ENCODE results near the gene MPST.

MPST gene

DNA sequence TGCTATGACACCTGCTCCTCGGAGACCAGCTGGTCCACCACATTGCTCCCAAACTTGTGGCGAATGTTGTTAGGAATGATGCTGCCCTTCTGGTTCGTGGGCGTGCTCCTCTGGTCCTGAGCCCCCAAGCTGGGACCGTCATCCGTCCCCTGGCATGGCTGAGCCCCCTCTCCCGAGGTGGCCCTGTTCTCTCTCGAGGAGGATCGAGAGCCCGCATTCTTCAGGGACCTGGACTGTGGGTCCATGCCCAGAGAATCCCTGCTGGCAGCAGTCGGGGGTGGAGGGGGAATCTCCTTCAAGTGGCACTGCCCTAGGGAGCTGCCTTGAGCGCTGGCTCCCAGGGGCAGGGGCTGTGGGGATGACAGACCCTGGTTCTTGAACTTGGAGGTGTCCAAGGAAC, 17.7 kb upstream of the MPST start:
- DNase-seq = no peak

- DNase-seq = no peak
These were observed 16.9 kb upstream of the MPST start for GRCh38 chr22:37002633-37003032.

- DNase-seq = no peak
These were observed 11.9 kb upstream of the MPST start for GRCh38 chr22:37007651-37008050.

DNA sequence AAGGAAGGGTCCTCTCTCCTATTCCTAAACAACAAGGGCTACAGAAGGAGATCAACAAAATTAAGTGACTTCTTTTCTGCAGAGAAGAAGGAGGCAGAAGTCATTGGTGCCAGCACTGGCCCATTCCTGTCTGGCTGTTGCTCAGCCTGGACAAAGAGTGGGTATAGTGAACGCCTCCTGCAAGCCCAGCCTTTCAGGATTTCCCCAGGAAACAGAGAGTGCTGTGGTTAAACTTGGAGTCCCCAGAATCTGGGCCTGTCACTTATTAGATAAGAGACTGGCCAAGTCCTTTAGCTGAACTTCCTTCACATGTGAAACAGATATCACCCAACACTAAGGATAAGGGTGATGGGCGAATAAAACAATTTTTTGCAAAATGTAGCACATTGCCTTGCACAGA, 11.2 kb upstream of the MPST start:
- DNase-seq = no peak

DNA sequence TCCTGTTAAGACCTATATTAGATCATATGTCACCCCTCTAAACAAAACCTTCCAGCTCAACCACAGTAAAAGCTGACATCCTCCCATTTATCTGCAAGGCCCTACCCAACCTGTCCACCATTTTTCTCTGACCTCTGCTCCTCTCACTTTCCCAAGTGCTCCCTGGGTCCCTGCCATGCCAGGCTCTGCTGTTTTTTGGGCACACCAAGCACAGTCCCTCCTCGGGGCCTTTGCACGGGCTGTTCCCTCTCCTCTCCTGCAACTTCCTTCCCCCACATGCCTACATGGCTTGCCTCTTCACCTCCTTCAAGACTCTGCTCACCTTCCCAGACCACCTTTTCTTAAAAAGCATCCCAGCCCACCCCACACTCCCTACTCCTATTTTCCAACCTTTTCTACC, 10.1 kb upstream of the MPST start:
- DNase-seq = no peak

- DNase-seq = no peak
These were observed 9.4 kb upstream of the MPST start for GRCh38 chr22:37010174-37010573.

DNA sequence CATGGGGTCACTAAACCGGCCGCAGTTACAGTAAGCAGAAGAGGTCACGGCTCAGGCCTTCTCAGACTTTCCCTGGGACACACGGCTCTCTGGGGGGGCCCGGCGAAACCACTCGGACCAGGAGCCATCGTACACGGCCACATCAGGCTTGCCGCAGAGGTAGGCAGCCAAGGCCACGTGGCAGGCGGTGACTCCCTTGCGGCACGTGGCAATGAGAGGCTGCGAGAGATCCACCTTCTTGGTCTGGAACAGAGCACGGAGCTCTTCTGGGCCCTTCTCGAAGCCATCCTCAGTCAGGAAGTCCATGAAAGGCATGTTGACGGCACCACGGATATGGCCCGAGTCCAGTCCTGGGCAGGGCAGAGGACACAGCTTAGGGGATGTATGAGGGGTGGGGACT, 8.6 kb upstream of the MPST start:
- DNase-seq = no peak

GRCh38 chr22:37011472-37011871, 8.1 kb upstream of the MPST start:
- DNase-seq = no peak

- DNase-seq = no peak
These were observed 7.2 kb upstream of the MPST start for GRCh38 chr22:37012262-37012904.

DNA sequence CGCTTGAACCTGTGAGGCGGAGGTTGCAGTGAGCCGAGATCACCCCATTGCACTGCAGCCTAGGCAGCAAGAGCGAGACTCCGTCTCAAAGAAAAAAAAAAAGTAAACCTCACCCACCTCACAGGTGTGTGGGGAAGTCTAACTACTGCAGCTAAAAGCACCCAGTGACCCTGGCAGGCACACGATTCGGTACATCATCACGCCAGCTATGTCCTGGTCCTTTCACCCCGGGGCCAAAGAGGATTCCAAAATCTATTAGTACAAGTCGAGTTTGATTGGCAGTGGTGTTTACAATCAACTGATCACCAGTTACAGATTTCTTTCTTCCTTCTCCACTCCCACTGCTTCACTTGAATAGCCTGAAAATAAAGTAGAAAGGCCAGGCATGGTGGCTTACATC, 6.6 kb upstream of the MPST start:
- no peak for DNase-seq

DNA sequence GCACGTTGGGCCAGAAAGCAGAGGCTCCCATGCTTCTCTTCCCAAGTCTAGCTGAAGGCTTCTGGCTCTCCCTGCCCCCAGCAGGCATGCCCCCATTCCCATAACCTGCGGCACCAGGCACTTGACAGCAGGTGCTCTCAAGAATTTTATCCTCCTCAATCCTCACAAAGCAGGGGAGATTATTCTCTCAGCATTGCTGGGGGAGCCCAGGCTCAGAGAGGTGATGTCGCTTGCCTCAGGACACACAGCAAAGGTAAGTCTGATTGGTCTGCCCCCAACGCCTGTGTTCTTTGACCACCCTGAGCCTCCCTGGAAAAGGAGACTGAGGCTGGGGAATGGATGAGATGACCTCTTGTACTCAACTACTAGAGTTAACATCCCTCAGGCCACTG, 5.1 kb upstream of the MPST start:
- no peak for DNase-seq

- no peak for DNase-seq
These were observed 4.5 kb upstream of the MPST start for GRCh38 chr22:37014835-37015586.

DNA sequence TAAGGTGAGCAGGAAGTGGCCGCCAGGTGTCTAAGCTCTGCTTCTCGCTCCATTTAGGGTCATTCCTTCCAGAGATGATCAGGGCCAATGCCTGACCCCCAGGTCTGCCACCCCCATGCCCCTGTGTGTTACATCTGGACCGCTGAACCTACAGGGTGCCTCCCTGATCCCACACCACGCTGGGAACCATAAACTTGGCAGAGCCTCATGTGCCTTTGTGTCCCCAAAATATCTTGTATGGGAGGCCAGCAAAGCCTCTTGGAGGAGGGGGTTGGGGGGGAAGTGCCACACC, 4.0 kb upstream of the MPST start:
- no peak for DNase-seq

DNA sequence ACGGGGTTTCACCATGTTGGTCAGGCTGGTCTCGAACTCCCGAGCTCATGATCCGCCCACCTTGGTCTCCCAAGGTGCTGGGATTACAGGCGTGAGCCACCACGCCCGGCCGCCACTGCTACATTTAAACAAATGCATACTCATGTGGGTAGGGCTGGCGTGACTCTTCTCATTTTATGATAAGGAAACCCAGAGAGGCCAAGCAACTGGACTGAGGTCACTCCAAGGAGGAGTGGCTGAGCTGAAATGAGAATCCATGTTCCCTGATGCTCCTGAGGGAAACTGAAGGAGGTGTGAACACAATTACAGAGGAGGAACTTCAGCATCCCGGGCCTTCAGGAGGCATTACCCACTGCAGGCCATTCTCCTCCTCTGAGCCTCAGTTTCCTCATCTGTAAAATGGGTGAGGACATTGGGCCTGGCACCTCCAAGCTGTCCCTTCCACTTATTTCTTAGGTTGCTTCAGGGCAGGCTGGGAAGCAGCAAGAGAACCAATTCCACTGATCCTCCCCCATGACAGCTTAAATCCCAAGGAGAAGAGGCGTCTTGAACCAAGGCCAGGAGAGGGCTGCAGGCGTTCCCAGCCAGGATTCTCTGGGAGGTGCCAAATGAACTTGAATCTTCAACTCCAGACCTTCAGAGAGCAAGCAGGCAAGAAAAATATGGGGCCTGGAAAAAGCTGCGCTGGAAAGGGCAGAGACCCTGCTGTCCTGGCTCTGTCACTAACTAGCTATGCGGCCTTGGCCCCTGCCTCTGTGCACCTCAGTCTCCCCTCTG, 3.2 kb upstream of the MPST start:
- DNase-seq = no peak

- DNase-seq = no peak
These were observed 2.2 kb upstream of the MPST start for GRCh38 chr22:37017356-37017755.

DNA sequence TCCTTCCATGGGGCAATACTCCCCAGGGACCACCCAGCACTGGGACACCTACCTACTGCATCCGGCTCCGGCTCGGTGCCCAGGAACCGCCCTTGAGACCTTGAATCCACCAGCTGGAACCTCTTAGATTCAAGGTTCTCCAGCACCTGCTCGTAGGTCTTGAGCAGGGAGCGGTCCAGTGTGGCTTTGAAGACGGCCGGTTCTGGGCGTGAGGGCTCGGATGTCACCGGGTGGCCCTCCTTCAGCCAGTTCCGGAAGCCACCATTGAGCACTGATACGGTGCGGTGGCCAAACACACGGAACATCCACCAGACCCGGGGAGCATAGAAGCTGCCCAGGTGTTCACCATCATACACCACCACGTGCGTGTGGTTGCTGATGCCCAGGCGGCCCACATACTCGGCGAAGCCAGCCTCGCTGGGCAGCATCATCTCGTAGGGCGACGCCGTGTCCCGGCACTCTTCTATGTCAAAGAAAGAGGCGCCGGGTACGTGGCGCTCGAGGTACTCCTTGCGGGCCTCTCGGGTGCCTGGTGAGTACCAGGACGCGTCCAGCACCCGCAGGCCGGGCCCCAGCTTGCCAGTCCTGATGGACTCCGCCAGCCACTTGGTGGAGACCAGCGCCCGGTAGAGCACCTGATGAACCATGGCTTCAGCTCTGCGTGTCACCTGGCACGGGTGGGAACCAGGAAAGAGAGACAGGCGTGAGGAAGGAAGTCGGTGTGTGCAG, 1.3 kb upstream of the MPST start:
- DNase-seq = no peak

DNA sequence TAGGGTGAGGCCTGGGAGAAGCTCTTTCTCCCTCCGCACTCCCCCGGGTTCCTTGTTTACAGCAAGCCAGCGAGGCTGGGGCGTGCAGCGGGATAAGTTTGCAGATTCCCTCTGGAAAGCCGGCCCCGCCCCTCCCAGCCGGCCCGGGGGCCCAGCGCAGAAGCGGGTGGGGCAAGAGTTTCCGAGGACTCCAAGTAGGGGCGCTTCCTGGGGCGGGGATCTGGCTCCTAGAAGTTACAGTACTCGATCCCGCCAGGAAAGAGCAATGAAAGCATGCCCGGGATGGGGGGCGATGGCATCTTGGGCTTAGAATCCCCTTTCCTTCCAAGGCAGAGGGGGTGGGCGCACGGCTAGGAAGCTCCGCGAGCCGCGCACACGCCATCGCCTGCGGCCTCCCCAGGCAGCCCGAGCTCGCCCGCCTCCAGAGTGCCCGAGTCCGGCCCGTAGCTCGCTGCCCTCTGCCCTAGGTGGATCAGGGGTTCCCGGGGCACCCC, 680 bp upstream of the MPST start:
- DNase-seq = no peak

- DNase-seq = no peak
These were observed 594 bp downstream of the MPST start for GRCh38 chr22:37020192-37020479.

- DNase-seq = no peak
These were observed 1.5 kb downstream of the MPST start for GRCh38 chr22:37021041-37021440.

- DNase-seq = peak; percentile 30
These were observed 2.4 kb downstream of the MPST start for GRCh38 chr22:37021710-37022482.

DNA sequence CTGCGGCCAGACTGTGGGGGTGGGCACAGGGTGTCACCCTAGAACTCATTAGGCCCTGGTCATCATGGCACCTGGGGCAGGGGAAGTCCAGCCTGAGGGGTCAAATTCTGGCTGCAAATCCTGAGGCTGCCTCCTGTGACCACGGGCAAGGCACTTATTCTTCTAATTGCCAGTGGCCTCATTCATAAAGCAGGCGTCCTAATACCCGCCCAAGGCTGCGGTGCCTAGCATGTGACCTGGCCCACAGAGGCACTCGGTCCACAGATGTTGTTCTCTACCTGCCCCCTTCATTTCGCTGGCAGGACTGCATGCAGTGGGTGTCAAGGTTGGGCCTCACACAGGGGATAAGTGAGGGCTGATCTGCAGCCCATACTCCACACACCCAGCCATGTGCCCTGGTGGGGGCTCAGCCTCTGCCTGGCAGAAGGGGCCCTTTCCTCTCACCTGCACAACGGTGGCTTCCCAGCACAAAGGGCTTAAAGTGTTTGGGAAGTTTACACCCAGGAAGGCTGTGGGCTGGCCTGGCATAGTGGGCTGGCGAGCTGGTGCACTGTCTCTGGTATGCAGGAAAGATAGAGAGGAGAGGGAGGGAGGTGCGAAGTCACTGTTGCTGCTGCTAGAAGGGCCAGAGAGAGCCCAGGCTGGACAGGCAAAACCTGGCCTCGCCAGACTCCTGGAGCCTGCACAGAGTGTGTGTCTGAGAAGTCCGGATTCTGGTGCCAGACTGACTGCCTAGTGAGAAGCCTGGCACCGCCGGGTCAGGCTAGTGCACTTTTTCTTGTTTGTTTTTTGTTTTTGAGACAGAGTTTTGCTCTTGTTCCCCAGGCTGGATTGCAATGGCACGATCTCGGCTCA, 3.2 kb downstream of the MPST start:
- no peak for DNase-seq

Measured in activated CD4-positive, alpha-beta T cell treated with anti-CD3 and anti-CD28 coated beads for 1 hour (primary cell).